PC-9 (cell line): ENCODE measurements around the gene BMERB1.

Source experiments
- CTCF ChIP-seq: fragments of 200-600 bp; sonication (generic); conservative IDR thresholded peaks from 2 replicates; pipeline ENCODE4 v1.6.1; 2017; ENCODE audit warnings: mixed run types, antibody characterized with exemption, mild to moderate bottlenecking, moderate library complexity
- EZH2 ChIP-seq: fragments of 200-600 bp; sonication (generic); IDR thresholded peaks from 2 replicates; pipeline ENCODE4 v1.8.0; 2017; ENCODE audit warnings: antibody characterized with exemption, low read depth

- no peak for TF ChIP-seq CTCF
- no peak for TF ChIP-seq EZH2
Measured at GRCh38 chr16:15434425-15435215, at the start of gene BMERB1.
